Measurements from ENCODE around the gene UNC79. TPM values are rescaled to one million over a fixed set of nuclear protein-coding genes. Genes with fewer than 3 reads are reported as not detected.
"Not testable (repeated sequence)": the region's sequence is repeated elsewhere in the genome, so short reads cannot be mapped to it uniquely, and the experiment has no call there.

UNC79 gene
- total and polyA plus RNA-seq, 3 donors from 2014 or later, result 4.3 to 10.7 (median 5.5) TPM

DNA sequence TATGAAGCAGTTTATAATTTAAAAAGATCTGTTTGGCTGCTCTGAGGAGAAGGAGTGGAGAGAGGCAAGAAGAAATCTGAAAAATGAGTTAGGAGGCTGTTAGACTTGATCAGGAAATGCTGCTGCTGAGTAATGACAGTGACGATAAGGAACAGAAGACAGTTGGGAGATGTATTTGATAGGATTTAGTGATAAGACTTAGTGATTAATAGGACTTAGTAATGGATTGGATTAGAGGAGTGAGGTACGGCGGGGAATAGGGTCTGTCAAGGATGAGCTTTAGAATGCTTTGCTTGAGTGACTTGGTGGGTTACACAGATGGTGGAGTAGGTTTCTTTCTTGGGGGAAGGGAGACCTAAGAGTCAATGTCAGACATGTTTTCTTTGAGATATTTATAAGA lies 31.7 kb downstream of the UNC79 start:
- H3K4me3 ChIP-seq, result no peak overlapping the region
- H3K27ac ChIP-seq, result no peak overlapping the region
- no peaks in the 10 kb centered on the region for H3K4me1 ChIP-seq
- DNase-seq, result no peak
- TF ChIP-seq CTCF (IDR thresholded peaks at IDR 0.05), result no peak
- no peaks in the 10 kb centered on the region for H3K27me3 ChIP-seq
- no peaks in the 10 kb centered on the region for H3K36me3 ChIP-seq (ENCODE audit: low read depth, missing control alignments)
- WGBS, 2 donors, result 67 to 73% methylated on average over 3 of the region's 3 CpGs
- intact Hi-C loops (cut with DNase I; ENCODE audit: low total_unique reads), result no loop called here
- no peaks in the 10 kb centered on the region for H3K9me3 ChIP-seq

GRCh38 chr14:93464271-93464670 lies 33.5 kb downstream of the UNC79 start:
- Histone ChIP-seq H3K4me3 (no peak overlapping the region), H3K27ac (no peak overlapping the region), H3K36me3 (ENCODE audit: low read depth, missing control alignments) (no peaks in the 10 kb centered on the region), H3K27me3 (no peaks in the 10 kb centered on the region), H3K9me3 (no peaks in the 10 kb centered on the region), H3K4me1 (no peaks in the 10 kb centered on the region)
- TF ChIP-seq CTCF (IDR thresholded peaks at IDR 0.05) (no peak), POLR2A (IDR thresholded peaks at IDR 0.05) (no peak)
- DNase-seq, result no peak
- WGBS, 2 donors, result 39 to 43% methylated on average over 5 of the region's 5 CpGs
- intact Hi-C loops (cut with DNase I; ENCODE audit: low total_unique reads), result no loop called here

- no peak for TF ChIP-seq POLR2A (IDR thresholded peaks at IDR 0.05)
- TF ChIP-seq CTCF (IDR thresholded peaks at IDR 0.05), result no peak
- Histone ChIP-seq H3K4me1 (no peaks in the 10 kb centered on the region), H3K4me3 (no peak overlapping the region), H3K27ac (no peak overlapping the region), H3K36me3 (ENCODE audit: low read depth, missing control alignments) (no peaks in the 10 kb centered on the region), H3K9me3 (no peaks in the 10 kb centered on the region), H3K27me3 (no peaks in the 10 kb centered on the region)
- no peak for DNase-seq
- intact Hi-C loops (cut with DNase I; ENCODE audit: low total_unique reads), result no loop called here
- 80 to 83% methylated on average over 6 of the region's 6 CpGs for WGBS, 2 donors
Observed at GRCh38 chr14:93475471-93475870, 44.7 kb downstream of the UNC79 start.

DNA sequence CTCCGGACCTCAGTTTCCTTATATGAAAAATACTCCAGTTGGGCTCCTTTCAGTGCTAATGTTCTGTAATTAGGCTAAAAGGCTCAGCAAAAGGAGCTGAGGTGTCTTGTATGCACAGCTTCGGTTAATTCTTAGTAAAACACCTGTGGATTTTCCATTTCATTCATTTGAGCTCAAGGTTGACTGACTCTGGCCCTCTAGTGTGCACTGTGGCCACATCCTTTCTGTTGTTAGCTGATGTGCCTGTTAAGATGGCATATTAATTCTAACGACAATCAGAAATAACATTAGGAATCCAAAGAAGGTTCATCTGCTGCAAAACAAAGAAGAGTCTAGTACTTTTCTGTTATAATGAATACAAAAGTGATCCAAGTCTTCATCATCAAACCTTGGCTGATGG lies 45.6 kb downstream of the UNC79 start:
- Histone ChIP-seq H3K27me3 (no peaks in the 10 kb centered on the region), H3K4me3 (no peak overlapping the region), H3K9me3 (no peaks in the 10 kb centered on the region), H3K4me1 (no peaks in the 10 kb centered on the region), H3K27ac (no peak overlapping the region), H3K36me3 (ENCODE audit: low read depth, missing control alignments) (no peaks in the 10 kb centered on the region)
- 89% methylated on average over 3 of the region's 3 CpGs for WGBS, 2 donors
- no peak for DNase-seq
- intact Hi-C loops (cut with DNase I; ENCODE audit: low total_unique reads), result no loop called here
- TF ChIP-seq POLR2A (IDR thresholded peaks at IDR 0.05), result no peak
- TF ChIP-seq CTCF (IDR thresholded peaks at IDR 0.05), result no peak

GRCh38 chr14:93479074-93479473 lies 48.3 kb downstream of the UNC79 start:
- H3K9me3 ChIP-seq; H3K36me3 ChIP-seq (ENCODE audit: low read depth, missing control alignments); intact Hi-C loops (cut with DNase I; ENCODE audit: low total_unique reads); H3K27ac ChIP-seq; DNase-seq; H3K4me1 ChIP-seq; H3K4me3 ChIP-seq; H3K27me3 ChIP-seq: not testable (repeated sequence)
- 76 to 80% methylated on average over 2 of the region's 2 CpGs for WGBS, 2 donors

Measured in testis (tissue), 3 donors.